Measurements from ENCODE around the gene THUMPD3. TPM values are rescaled to one million over a fixed set of nuclear protein-coding genes. Genes with fewer than 3 reads are reported as not detected.

Gene THUMPD3
- total and polyA plus RNA-seq, 2 of the 4 experiments (the other 2 are of a cell fraction): 28.2 to 43.9 TPM

DNA sequence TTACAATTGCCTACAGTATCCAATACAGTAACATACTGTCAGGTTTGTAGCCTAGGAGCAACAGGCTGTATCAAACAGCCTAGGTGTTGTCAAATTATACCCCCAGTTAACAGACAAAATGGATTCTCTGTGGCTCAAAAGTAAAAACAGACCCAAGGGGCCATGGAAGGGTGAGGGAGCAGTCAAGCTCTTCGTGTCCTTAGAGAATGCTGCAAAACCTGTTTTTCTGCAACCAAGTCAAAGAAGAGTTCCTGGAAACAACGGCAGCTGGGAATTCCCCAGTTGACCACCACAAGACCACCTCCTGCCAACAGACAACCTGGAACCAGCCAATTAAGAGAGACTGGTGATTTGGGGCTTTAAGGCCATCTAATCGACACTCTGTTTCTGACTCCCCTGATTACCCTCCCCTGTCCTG, 11.1 kb upstream of the THUMPD3 start:
- Histone ChIP-seq H2BK5ac (ENCODE audit: low read depth, low read length, poor library complexity, severe bottlenecking) (no peak overlapping the region), H3K36me3 (ENCODE audit: control insufficient read depth, insufficient read depth, low read length) (no peaks in the 10 kb centered on the region), H2AFZ (replicated peaks; ENCODE audit: low read length, poor library complexity) (no peak overlapping the region), H2AK5ac (ENCODE audit: low read depth, low read length) (no peak overlapping the region), H3K56ac (ENCODE audit: extremely low read depth, insufficient read depth, low read length) (no peak overlapping the region), H3K27ac (ENCODE audit: insufficient read depth, low read length) (no peak overlapping the region), H4K8ac (ENCODE audit: low read depth in 2 of 2, low read length in 2 of 2) (no peak overlapping the region), H3K4me1 (ENCODE audit: control insufficient read depth, insufficient read depth, low read length) (peaks cover 16% of the 10 kb centered on the region), H4K20me1 (ENCODE audit: insufficient read depth, low read length) (0 out of 2 replicates have a peak, but pooled peaks cover 4% of the 10 kb centered on the region), H2AK9ac (replicated peaks; ENCODE audit: low read depth, low read length, poor library complexity) (no peak overlapping the region), H3K79me1 (ENCODE audit: low read depth in 1 of 2, low read length in 2 of 2) (peaks cover 3 to 9% of the 10 kb centered on the region in 2 experiments; a peak in 3 of 4 replicates), H3K9ac (ENCODE audit: low read depth, low read length) (no peak overlapping the region), H3K9me1 (ENCODE audit: insufficient read depth, low read length) (peaks cover 10% of the 10 kb centered on the region), H3K4me3 (ENCODE audit: insufficient read depth, low read depth, low read length) (no peak overlapping the region), H3K4ac (ENCODE audit: low read depth, low read length) (no peak overlapping the region), H3K27me3 (ENCODE audit: control insufficient read depth, insufficient read depth, low read length) (no peaks in the 10 kb centered on the region), H4K5ac (ENCODE audit: low read depth, low read length) (no peak overlapping the region), H3K4me2 (ENCODE audit: low read depth, low read length) (no peak overlapping the region), H3K23ac (ENCODE audit: low read depth, low read length) (no peak overlapping the region), H3K18ac (ENCODE audit: low read depth, low read length) (no peak overlapping the region), H2BK20ac (ENCODE audit: low read depth, low read length) (no peak overlapping the region), H2BK120ac (ENCODE audit: low read depth, low read length) (no peak overlapping the region), H2BK15ac (ENCODE audit: low read depth, low read length) (no peak overlapping the region), H3K14ac (replicated peaks; ENCODE audit: low read depth, low read length) (no peak overlapping the region), H3K9me3 (ENCODE audit: control insufficient read depth, insufficient read depth, low read length) (no peaks in the 10 kb centered on the region), H4K91ac (ENCODE audit: insufficient read depth, low read depth, low read length) (no peak overlapping the region)
- intact Hi-C loops (cut with micrococcal nuclease): loop anchor here (2.0 to 5.0 kb wide), 4 partner anchors 71 to 379 kb away; partner anchors contain the start of gene MTMR14
- no TSS peak for BruUV-seq (replicated peaks)
- dilution Hi-C loops (cut with HindIII; ENCODE audit: low sequenced_read_pairs, unreplicated experiment): no loop called here
- in situ Hi-C loops (cut with MboI; ENCODE audit: low sequenced_read_pairs): loop anchor here (25.0 kb wide), 1 partner anchor 311 kb away; no protein-coding TSS in a partner anchor
- DNase-seq: no peak
- ChIA-PET POLR2A (ENCODE audit: unreplicated experiment) (interaction anchor here (0.6 kb wide), 1 partner anchor 43 kb away, joined by 7 read pairs; no protein-coding TSS in a partner anchor), CTCF (interaction anchor here (0.6 kb wide), 1 partner anchor 492 kb away, joined by 3 read pairs; no protein-coding TSS in a partner anchor)
- ATAC-seq (ENCODE audit: low read depth): no peak
- TF ChIP-seq NFE2L2 (IDR thresholded peaks at IDR 0.05; ENCODE audit: low read depth, low read length) (no peak), SMC3 (IDR thresholded peaks at IDR 0.05; ENCODE audit: low read depth, low read length) (no peak), USF2 (IDR thresholded peaks at IDR 0.05; ENCODE audit: low read depth, low read length) (no peak), BHLHE40 (IDR thresholded peaks at IDR 0.05; ENCODE audit: low read depth, low read length) (no peak), MXI1 (IDR thresholded peaks at IDR 0.05; ENCODE audit: borderline replicate concordance, low read depth, low read length) (no peak), ELK1 (IDR thresholded peaks at IDR 0.05; ENCODE audit: borderline replicate concordance, low read depth, low read length) (no peak), POLR2A (IDR thresholded peaks at IDR 0.05; ENCODE audit: low read depth, low read length) (no peak), MAZ (IDR thresholded peaks at IDR 0.05; ENCODE audit: borderline replicate concordance, low read depth, low read length) (no peak), RAD21 (IDR thresholded peaks at IDR 0.05; ENCODE audit: low read length) (no peak)
- TF ChIP-seq, protein P1, sequence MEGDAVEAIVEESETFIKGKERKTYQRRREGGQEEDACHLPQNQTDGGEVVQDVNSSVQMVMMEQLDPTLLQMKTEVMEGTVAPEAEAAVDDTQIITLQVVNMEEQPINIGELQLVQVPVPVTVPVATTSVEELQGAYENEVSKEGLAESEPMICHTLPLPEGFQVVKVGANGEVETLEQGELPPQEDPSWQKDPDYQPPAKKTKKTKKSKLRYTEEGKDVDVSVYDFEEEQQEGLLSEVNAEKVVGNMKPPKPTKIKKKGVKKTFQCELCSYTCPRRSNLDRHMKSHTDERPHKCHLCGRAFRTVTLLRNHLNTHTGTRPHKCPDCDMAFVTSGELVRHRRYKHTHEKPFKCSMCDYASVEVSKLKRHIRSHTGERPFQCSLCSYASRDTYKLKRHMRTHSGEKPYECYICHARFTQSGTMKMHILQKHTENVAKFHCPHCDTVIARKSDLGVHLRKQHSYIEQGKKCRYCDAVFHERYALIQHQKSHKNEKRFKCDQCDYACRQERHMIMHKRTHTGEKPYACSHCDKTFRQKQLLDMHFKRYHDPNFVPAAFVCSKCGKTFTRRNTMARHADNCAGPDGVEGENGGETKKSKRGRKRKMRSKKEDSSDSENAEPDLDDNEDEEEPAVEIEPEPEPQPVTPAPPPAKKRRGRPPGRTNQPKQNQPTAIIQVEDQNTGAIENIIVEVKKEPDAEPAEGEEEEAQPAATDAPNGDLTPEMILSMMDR (conservative IDR thresholded peaks at IDR 0.05; ENCODE audit: low read depth, low read length): no peak
- 60% methylated on average over 1 of the region's 3 CpGs; no CpG with 5 or more reads in 1 of the 2 experiments for WGBS, 2 experiments (ENCODE audit: extremely low coverage in 2 of 2, insufficient read length in 1 of 2)

Measured in IMR-90 (cell line).